Mononuclear cell (primary cell): ENCODE data around the gene PDE4D. TPM values are rescaled to one million over a fixed set of nuclear protein-coding genes. Genes with fewer than 3 reads are reported as not detected.

Experiments
- H3K27me3 ChIP-seq: 2 replicates; pipeline ENCODE4 v1.6.0; 2011; ENCODE audit warnings: low read length, control low read depth; ENCODE audit not compliant: insufficient read depth
- H3K4me1 ChIP-seq: 2 replicates; pipeline ENCODE4 v1.5.1; 2011; ENCODE audit warnings: mild to moderate bottlenecking, low read length, control low read depth; ENCODE audit not compliant: insufficient read depth
- H3K4me3 ChIP-seq: 2 replicates; pipeline ENCODE4 v1.5.1; 2011; ENCODE audit warnings: mild to moderate bottlenecking, low read length, moderate library complexity
- H3K9me3 ChIP-seq: 2 replicates; pipeline ENCODE4 v1.5.1; 2011; ENCODE audit warnings: low read depth, mild to moderate bottlenecking, control low read depth, low read length
- total RNA-seq: library from RNA; depleted of rRNA; stranded (reverse); fragments of >200 nt; gene quantifications from one replicate; pipeline ENCODE4 v1.2.3, GENCODE V29; 2012

The PDE4D gene
- total RNA-seq, 1 donor, result 171 TPM

DNA sequence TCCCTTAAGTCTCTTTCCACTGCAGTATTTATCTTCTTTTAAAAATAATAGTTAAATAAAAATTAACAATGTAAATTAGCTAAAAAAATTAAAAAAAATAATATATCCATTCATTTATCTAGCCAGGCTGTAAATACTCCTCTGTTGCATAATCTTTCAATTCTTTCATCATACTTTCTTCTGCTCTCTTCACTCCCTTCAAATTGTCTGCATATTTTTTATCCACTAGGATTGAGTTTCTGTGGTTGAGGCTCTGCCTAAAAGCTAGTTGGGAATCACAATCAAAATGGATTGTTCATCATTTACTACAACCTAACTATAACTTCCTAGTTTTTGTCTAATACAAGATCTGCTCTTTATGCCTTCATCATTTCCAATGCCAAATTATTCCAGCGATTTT is 182.2 kb downstream of the PDE4D start:
- no peaks in the 10 kb centered on the region for H3K4me1 ChIP-seq
- H3K9me3 ChIP-seq, result no peaks in the 10 kb centered on the region
- H3K4me3 ChIP-seq, result no peak overlapping the region
- no peaks in the 10 kb centered on the region for H3K27me3 ChIP-seq

- no peaks in the 10 kb centered on the region for H3K27me3 ChIP-seq
- H3K4me1 ChIP-seq, result no peaks in the 10 kb centered on the region
- H3K4me3 ChIP-seq, result no peak overlapping the region
- no peaks in the 10 kb centered on the region for H3K9me3 ChIP-seq
Measured at GRCh38 chr5:59709846-59710245, 183.7 kb downstream of the PDE4D start.

- no peaks in the 10 kb centered on the region for H3K27me3 ChIP-seq
- H3K9me3 ChIP-seq, result no peaks in the 10 kb centered on the region
- H3K4me3 ChIP-seq, result no peak overlapping the region
- no peaks in the 10 kb centered on the region for H3K4me1 ChIP-seq
Measured at GRCh38 chr5:59709346-59709821, 184.1 kb downstream of the PDE4D start.

DNA sequence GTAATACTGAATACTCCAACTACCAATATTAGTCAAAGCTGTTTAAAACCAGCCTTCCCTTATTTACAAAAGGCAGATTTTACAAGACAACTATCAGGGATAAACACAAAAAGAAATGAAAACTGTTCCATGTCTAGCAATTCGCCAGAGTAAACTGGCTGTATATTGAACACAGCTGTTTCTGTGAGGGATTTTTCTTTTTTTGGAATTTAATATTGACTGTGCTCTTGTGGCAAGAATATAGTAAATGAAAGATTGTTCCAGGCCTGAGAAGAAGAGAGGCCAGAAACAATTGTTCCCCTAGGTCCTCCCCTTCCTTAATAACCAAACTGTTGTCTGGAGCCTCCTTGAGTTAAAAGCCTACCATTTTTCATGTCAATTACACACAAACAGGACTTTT is 188.6 kb downstream of the PDE4D start:
- no peaks in the 10 kb centered on the region for H3K27me3 ChIP-seq
- no peaks in the 10 kb centered on the region for H3K9me3 ChIP-seq
- H3K4me3 ChIP-seq, result no peak overlapping the region
- no peaks in the 10 kb centered on the region for H3K4me1 ChIP-seq

DNA sequence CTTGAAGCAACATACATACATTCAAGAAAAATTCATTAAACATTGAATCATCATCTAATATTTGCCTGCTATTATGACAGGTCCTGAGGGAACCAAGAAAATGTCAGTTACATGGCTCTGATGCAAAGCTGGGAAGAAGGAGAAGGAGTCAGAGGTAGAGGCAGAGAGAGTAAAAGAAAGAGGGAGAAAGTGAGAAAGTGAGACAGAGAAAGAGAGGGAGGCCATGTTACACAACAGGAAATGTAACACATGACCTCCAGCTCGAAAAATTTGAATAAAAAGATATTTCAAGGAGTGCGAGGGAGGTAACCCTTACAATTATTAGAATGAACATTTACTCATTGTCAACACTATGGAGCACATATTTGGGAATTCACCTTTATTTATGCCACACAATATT is 189.7 kb downstream of the PDE4D start:
- Histone ChIP-seq H3K4me1 (no peaks in the 10 kb centered on the region), H3K9me3 (no peaks in the 10 kb centered on the region), H3K27me3 (no peaks in the 10 kb centered on the region), H3K4me3 (no peak overlapping the region)

GRCh38 chr5:59698207-59699178 is 195.0 kb downstream of the PDE4D start:
- Histone ChIP-seq H3K27me3 (no peaks in the 10 kb centered on the region), H3K4me1 (no peaks in the 10 kb centered on the region), H3K9me3 (no peaks in the 10 kb centered on the region), H3K4me3 (no peak overlapping the region)

DNA sequence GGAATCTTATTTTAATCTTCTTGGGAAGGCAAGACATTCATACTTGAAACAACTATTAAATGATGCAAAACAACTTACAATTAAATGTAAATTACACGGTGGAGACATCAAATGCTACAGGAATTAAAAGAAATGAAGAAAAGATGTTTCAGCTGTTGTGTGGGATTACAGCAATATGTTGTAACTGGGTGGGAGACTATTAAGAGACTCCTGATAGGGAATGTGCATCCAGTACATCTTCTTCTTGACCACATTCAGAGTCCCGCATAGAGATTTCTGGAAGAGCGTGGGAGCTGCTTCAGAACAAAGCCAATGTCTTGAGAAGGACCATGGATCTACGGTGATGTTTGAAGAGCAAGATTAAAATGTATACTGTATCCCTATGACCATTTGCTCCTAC is 199.1 kb downstream of the PDE4D start:
- Histone ChIP-seq H3K27me3 (no peaks in the 10 kb centered on the region), H3K4me1 (no peaks in the 10 kb centered on the region), H3K4me3 (no peak overlapping the region), H3K9me3 (no peaks in the 10 kb centered on the region)

DNA sequence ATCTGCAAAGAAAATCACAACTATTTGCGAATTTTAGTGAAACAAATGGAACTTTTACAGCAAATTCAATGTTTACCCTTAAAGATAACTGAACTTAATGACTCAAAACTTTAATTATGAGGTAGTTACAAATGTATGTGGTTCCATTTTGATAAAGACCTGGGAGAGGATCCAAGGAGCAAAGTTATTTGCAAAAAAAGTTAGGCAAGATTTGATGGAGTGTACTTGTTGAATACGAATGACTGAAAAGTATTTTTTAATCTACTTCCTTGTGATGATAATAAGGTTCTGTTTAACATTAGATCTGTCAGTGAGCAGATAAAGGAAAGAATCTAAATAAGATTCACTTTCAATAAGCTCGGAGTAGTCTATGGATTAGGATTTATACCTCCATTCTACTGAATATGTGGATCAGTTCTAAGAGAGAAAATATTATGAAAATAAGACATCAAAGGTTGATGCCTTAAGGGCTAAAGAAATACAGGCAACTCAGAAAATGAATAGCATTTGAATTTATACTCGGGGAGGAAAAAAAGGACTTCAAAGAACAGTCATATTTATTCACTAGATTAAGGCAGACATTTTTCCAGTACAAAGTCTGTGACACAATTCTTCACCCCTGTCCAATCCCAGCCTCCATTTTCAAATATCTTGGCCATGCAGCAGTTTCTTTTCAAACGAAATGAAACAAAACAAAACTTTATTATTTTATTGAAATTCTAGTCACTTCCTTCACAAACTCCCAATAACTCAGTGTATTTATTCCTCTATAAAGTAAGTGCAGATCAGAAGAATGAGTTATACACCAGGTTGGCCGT is 199.8 kb downstream of the PDE4D start:
- H3K27me3 ChIP-seq, result no peaks in the 10 kb centered on the region
- no peaks in the 10 kb centered on the region for H3K9me3 ChIP-seq
- H3K4me1 ChIP-seq, result no peaks in the 10 kb centered on the region
- H3K4me3 ChIP-seq, result no peak overlapping the region

DNA sequence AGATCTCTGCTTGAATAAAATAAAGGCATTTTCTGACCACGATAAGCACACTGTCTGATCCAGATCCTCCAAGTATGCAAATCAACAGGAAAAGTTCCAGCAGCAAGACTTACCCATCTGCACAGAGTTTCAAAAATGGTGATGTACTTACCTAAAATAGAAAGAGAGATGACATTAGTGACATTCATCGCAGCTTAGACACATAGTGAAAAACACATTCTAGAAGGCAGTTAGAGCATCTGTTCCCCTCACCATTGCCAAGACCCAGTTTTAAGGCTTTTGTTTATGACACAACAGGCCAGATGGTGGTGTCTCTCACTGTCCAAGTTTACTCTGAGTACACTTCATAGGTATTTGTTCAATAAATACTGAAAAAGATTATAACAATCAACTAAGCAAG is 207.7 kb downstream of the PDE4D start:
- Histone ChIP-seq H3K4me1 (no peaks in the 10 kb centered on the region), H3K9me3 (no peaks in the 10 kb centered on the region), H3K27me3 (no peaks in the 10 kb centered on the region), H3K4me3 (no peak overlapping the region)

DNA sequence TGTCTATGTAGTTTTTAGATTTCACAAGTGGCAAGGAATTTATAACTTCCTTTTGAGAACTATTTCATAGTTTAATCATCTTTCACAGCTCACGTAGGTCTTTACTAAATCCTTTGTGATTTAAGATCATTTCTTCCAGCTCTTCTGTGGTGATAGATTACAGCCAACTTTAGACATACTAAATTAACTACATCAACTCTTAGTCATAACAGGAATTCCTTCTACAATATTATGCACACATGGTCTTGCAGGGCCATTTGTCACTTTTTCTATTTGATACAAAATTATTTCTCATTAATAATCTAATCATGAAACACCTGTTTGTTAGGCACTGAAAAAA is 208.4 kb downstream of the PDE4D start:
- Histone ChIP-seq H3K4me3 (no peak overlapping the region), H3K9me3 (no peaks in the 10 kb centered on the region), H3K27me3 (no peaks in the 10 kb centered on the region), H3K4me1 (no peaks in the 10 kb centered on the region)

- H3K4me1 ChIP-seq, result no peaks in the 10 kb centered on the region
- H3K4me3 ChIP-seq, result no peak overlapping the region
- H3K9me3 ChIP-seq, result no peaks in the 10 kb centered on the region
- H3K27me3 ChIP-seq, result no peaks in the 10 kb centered on the region
Measured at GRCh38 chr5:59684388-59685190, 208.9 kb downstream of the PDE4D start.

DNA sequence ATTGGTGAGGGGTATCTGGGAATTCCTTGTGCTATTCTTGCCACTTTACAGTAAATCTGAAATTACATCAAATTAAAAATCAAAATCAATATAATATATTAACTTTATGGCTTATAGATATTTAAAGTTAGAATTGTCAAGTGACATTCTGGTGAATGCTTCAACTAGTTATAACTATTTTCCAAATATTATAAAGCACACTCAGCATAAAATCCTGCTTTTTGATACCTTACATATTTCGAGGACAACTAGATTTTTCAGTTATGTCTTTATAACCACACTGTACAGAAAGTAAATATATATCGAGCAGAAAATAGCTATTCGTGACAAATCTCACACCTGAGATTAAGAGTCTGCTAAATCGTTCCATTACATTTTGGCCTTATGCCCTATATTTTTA is 210.2 kb downstream of the PDE4D start:
- Histone ChIP-seq H3K4me3 (no peak overlapping the region), H3K27me3 (no peaks in the 10 kb centered on the region), H3K4me1 (no peaks in the 10 kb centered on the region), H3K9me3 (no peaks in the 10 kb centered on the region)

DNA sequence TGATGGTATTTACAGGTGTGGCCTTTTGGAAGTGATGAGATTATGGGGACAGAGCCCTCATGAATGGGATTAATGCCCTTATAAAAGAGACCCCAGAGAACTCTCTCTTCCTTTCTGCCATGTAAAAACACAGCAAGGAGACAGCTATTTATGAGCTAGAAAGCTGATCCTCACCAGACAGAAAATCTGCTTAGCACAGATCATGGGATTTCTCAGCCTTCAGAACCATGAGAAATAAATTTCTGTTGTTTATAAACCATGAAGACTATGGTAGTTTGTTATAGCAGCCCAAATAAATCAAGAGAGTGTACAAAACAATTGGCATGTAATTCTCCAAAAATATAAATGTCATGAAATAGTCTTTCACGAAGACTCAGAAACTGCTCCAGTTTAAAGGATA is 211.0 kb downstream of the PDE4D start:
- no peaks in the 10 kb centered on the region for H3K27me3 ChIP-seq
- H3K4me1 ChIP-seq, result no peaks in the 10 kb centered on the region
- no peaks in the 10 kb centered on the region for H3K9me3 ChIP-seq
- no peak overlapping the region for H3K4me3 ChIP-seq

GRCh38 chr5:59678943-59679342 is 214.6 kb downstream of the PDE4D start:
- H3K4me1 ChIP-seq, result no peaks in the 10 kb centered on the region
- H3K27me3 ChIP-seq, result no peaks in the 10 kb centered on the region
- H3K4me3 ChIP-seq, result no peak overlapping the region
- no peaks in the 10 kb centered on the region for H3K9me3 ChIP-seq

- Histone ChIP-seq H3K9me3 (no peaks in the 10 kb centered on the region), H3K27me3 (no peaks in the 10 kb centered on the region), H3K4me1 (no peaks in the 10 kb centered on the region), H3K4me3 (no peak overlapping the region)
Measured at GRCh38 chr5:59674763-59675162, 218.8 kb downstream of the PDE4D start.
